WTC11 (cell line): ENCODE measurements around the gene DEGS1. TPM values are rescaled to one million over a fixed set of nuclear protein-coding genes. Genes with fewer than 3 reads are reported as not detected.

ENCODE experiments used
- ATAC-seq: fragments of 200-7000 bp; cut with Tn5 transposase; 2 replicates; pipeline ENCODE4 v1.10.0; 2021; ENCODE audit warnings: mild to moderate bottlenecking, moderate library complexity
- CTCF ChIA-PET: fragments of 300-600 bp; sonication (Branson Sonifier 250); formaldehyde crosslinking; loops from one replicate; lab custom pipeline; 2021; ENCODE audit warnings: antibody characterized with exemption; lab: Charles Lee
- POLR2A ChIA-PET: fragments of 350-600 bp; sonication (Branson Sonifier 250); formaldehyde crosslinking; loops from one replicate; lab custom pipeline; 2021; ENCODE audit warnings: antibody characterized with exemption; lab: Charles Lee
- DNase-seq: peaks from one replicate; pipeline ENCODE4 v3.0.0; 2021; ENCODE audit warnings: low spot score
- H3K27ac Mint-ChIP-seq: 2 replicates; pipeline ENCODE4 v1.8.0; 2021; ENCODE audit warnings: mixed read lengths
- H3K27me3 Mint-ChIP-seq: 2 replicates; pipeline ENCODE4 v1.8.0; 2021; ENCODE audit warnings: low read depth, mild to moderate bottlenecking, moderate library complexity, mixed read lengths
- H3K36me3 Mint-ChIP-seq: 2 replicates; pipeline ENCODE4 v1.8.0; 2021; ENCODE audit warnings: mixed read lengths
- H3K4me1 Mint-ChIP-seq: 2 replicates; pipeline ENCODE4 v1.8.0; 2022; ENCODE audit warnings: mixed read lengths
- H3K4me3 Mint-ChIP-seq: 2 replicates; pipeline ENCODE4 v1.8.0; 2021; ENCODE audit warnings: mild to moderate bottlenecking, moderate library complexity, mixed read lengths
- H3K9me3 Mint-ChIP-seq: 2 replicates; pipeline ENCODE4 v1.8.0; 2021; ENCODE audit warnings: mixed read lengths
- total RNA-seq: library from RNA; stranded (reverse); gene quantifications from 3 replicates; pipeline ENCODE4 v1.2.3, GENCODE V29; 2021
- TF ChIP-seq, protein P1 (sequence below): sonication (generic); formaldehyde crosslinking; IDR thresholded peaks from 2 replicates; pipeline ENCODE4 v1.8.1; 2023; ENCODE audit warnings: mild to moderate bottlenecking, moderate library complexity, missing genetic modification reagents

The DEGS1 gene
- total RNA-seq, 1 experiment from 2014 or later, result 30.7 TPM

DNA sequence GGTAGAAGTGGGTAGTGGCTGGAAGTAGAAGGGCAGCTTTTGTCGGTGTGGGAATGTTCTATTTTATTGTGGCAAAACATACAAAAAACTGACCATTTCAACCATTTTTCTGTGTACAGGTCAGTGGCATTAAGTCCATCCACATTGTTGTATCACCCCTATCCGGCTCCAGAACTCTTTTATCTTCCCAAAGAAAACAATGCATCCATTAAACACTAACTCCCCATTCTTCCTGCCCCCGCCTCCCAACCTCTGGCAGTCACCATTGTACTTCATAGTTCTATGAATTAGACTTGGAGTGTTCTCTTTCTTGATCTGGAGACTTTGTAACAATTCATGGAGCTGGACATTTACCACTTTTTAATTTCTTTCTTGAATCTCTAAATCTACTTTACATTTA lies 55.7 kb downstream of the DEGS1 start:
- Mint-ChIP-seq H3K36me3 (peaks cover 8% of the 10 kb centered on the region; the same call in 1 of the 2 replicates), H3K9me3 (no peaks in the 10 kb centered on the region), H3K4me1 (peaks cover 52% of the 10 kb centered on the region), H3K27me3 (peaks cover 21% of the 10 kb centered on the region), H3K4me3 (no peak overlapping the region), H3K27ac (no peak overlapping the region)
- no peak for DNase-seq
- CTCF ChIA-PET, result no interaction called here
- POLR2A ChIA-PET, result interaction anchor here (1.1 kb wide), 1 partner anchor 17 kb away, joined by 5 read pairs; no protein-coding TSS in a partner anchor
- TF ChIP-seq, protein P1, sequence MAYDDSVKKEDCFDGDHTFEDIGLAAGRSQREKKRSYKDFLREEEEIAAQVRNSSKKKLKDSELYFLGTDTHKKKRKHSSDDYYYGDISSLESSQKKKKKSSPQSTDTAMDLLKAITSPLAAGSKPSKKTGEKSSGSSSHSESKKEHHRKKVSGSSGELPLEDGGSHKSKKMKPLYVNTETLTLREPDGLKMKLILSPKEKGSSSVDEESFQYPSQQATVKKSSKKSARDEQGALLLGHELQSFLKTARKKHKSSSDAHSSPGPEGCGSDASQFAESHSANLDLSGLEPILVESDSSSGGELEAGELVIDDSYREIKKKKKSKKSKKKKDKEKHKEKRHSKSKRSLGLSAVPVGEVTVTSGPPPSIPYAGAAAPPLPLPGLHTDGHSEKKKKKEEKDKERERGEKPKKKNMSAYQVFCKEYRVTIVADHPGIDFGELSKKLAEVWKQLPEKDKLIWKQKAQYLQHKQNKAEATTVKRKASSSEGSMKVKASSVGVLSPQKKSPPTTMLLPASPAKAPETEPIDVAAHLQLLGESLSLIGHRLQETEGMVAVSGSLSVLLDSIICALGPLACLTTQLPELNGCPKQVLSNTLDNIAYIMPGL, result no peak
- no peak for ATAC-seq

Other genes with a start within 250 kb of the DEGS1 start
- 32.8 to 36.8 TPM (median 34.1 TPM) in 3 replicates for gene FBXO28, start 69.1 kb upstream of the DEGS1 start, total RNA-seq
- gene NVL, start 146.9 kb downstream of the DEGS1 start, total RNA-seq, result 32.8 to 34.7 TPM (median 33.4 TPM) in 3 replicates
- 64.3 to 77.8 TPM (median 66.0 TPM) in 3 replicates for gene CNIH4, start 173.6 kb downstream of the DEGS1 start, total RNA-seq